H9 (cell line): ENCODE measurements around the gene CCDC154. TPM values are rescaled to one million over a fixed set of nuclear protein-coding genes. Genes with fewer than 3 reads are reported as not detected.

Experiments used
- DNase-seq: peaks from one replicate; pipeline ENCODE4 v3.0.0-alpha.2; 2017
- H2AFZ ChIP-seq: one replicate; pipeline ENCODE4 v1.6.1; 2013; ENCODE audit warnings: mild to moderate bottlenecking, low read length, control low read depth, moderate library complexity
- H2AK5ac ChIP-seq: 2 replicates; pipeline ENCODE4 v1.6.1; 2013; ENCODE audit warnings: low read length, control low read depth, mixed read lengths; ENCODE audit not compliant: insufficient read length
- H2BK120ac ChIP-seq: one replicate; pipeline ENCODE4 v1.6.1; 2013; ENCODE audit warnings: low read depth, mild to moderate bottlenecking, low read length, control low read depth, inconsistent platforms; ENCODE audit not compliant: poor library complexity, severe bottlenecking
- H2BK12ac ChIP-seq: 2 replicates; pipeline ENCODE4 v1.6.1; 2013; ENCODE audit warnings: low read length, control low read depth, mixed read lengths, low read depth; ENCODE audit not compliant: insufficient read length
- H2BK15ac ChIP-seq: 2 replicates; pipeline ENCODE4 v1.6.1; 2013; ENCODE audit warnings: low read depth, low read length, control low read depth
- H2BK20ac ChIP-seq: one replicate; pipeline ENCODE4 v1.6.1; 2013; ENCODE audit warnings: low read depth, mild to moderate bottlenecking, low read length, control low read depth, inconsistent platforms; ENCODE audit not compliant: poor library complexity, severe bottlenecking
- H2BK5ac ChIP-seq: 2 replicates; pipeline ENCODE4 v1.6.1; 2013; ENCODE audit warnings: low read length, control low read depth, mixed read lengths; ENCODE audit not compliant: insufficient read length
- H3K14ac ChIP-seq: 2 replicates; pipeline ENCODE4 v1.6.1; 2013; ENCODE audit warnings: low read length, control low read depth; ENCODE audit not compliant: insufficient read depth
- H3K18ac ChIP-seq: 2 replicates; pipeline ENCODE4 v1.6.1; 2013; ENCODE audit warnings: low read depth, mild to moderate bottlenecking, mixed read lengths, low read length, control low read depth; ENCODE audit not compliant: insufficient read length
- H3K23ac ChIP-seq: 2 replicates; pipeline ENCODE4 v1.6.1; 2013; ENCODE audit warnings: low read length, control low read depth, mixed read lengths, low read depth; ENCODE audit not compliant: insufficient read length
- H3K23me2 ChIP-seq: 2 replicates; pipeline ENCODE4 v1.6.1; 2013; ENCODE audit warnings: low read depth, mild to moderate bottlenecking, mixed read lengths, low read length, control low read depth; ENCODE audit not compliant: insufficient read length, poor library complexity, severe bottlenecking
- H3K27ac ChIP-seq: 2 replicates; pipeline ENCODE4 v1.5.1; 2013; ENCODE audit warnings: low read length, control low read depth, mixed read lengths, low read depth; ENCODE audit not compliant: insufficient read length
- H3K27me3 ChIP-seq: 2 replicates; pipeline ENCODE4 v1.6.1; 2013; ENCODE audit warnings: low read length, control low read depth, inconsistent platforms; ENCODE audit not compliant: insufficient read depth
- H3K4ac ChIP-seq: 2 replicates; pipeline ENCODE4 v1.6.1; 2013; ENCODE audit warnings: low read depth, mild to moderate bottlenecking, control low read depth, inconsistent platforms, low read length, moderate library complexity
- H3K4me1 ChIP-seq: 2 replicates; pipeline ENCODE4 v1.6.1; 2013; ENCODE audit warnings: low read length, control low read depth, inconsistent platforms; ENCODE audit not compliant: insufficient read depth
- H3K4me2 ChIP-seq: 2 replicates; pipeline ENCODE4 v1.6.1; 2013; ENCODE audit warnings: low read length, control low read depth, mixed read lengths; ENCODE audit not compliant: insufficient read length, insufficient read depth
- H3K56ac ChIP-seq: 2 replicates; pipeline ENCODE4 v1.6.1; 2013; ENCODE audit warnings: low read depth, mild to moderate bottlenecking, mixed read lengths, low read length, control low read depth; ENCODE audit not compliant: insufficient read length
- H3K79me1 ChIP-seq: 2 replicates; pipeline ENCODE4 v1.6.1; 2013; ENCODE audit warnings: low read depth, mild to moderate bottlenecking, moderate library complexity, low read length, control low read depth, inconsistent platforms; ENCODE audit not compliant: insufficient read depth, poor library complexity, severe bottlenecking
- H3K79me2 ChIP-seq: 2 replicates; pipeline ENCODE4 v1.6.1; 2013; ENCODE audit warnings: low read length, control low read depth, inconsistent platforms; ENCODE audit not compliant: insufficient read depth
- H3K9ac ChIP-seq: 2 replicates; pipeline ENCODE4 v1.6.1; 2013; ENCODE audit warnings: low read length, control low read depth, mixed read lengths; ENCODE audit not compliant: insufficient read length; ENCODE audit errors: extremely low read depth
- H3K9me3 ChIP-seq: one replicate; pipeline ENCODE4 v1.6.1; 2013; ENCODE audit warnings: low read depth, low read length, inconsistent platforms; ENCODE audit not compliant: control insufficient read depth
- H3T11ph ChIP-seq: one replicate; pipeline ENCODE4 v1.6.1; 2013; ENCODE audit warnings: mild to moderate bottlenecking, low read length, control low read depth, inconsistent platforms
- H4K20me1 ChIP-seq: one replicate; pipeline ENCODE4 v1.6.1; 2013; ENCODE audit not compliant: control insufficient read depth, insufficient read length, insufficient read depth
- H4K5ac ChIP-seq: 2 replicates; pipeline ENCODE4 v1.6.1; 2013; ENCODE audit warnings: low read depth, mild to moderate bottlenecking, mixed read lengths, low read length, control low read depth; ENCODE audit not compliant: insufficient read length
- H4K8ac ChIP-seq: replicated peaks from 2 replicates; pipeline ENCODE4 v1.6.1; 2013; ENCODE audit warnings: low read length, control low read depth, mixed read lengths, low read depth; ENCODE audit not compliant: insufficient read length
- H4K91ac ChIP-seq: 2 replicates; pipeline ENCODE4 v1.6.1; 2013; ENCODE audit warnings: low read depth, mild to moderate bottlenecking, moderate library complexity, mixed read lengths, low read length, control low read depth; ENCODE audit not compliant: insufficient read length
- H3K27ac Mint-ChIP-seq, 3 experiments: 2 replicates in 2 of 3; 3 replicates in 1 of 3; pipeline ENCODE4 v1.8.0; 2020 to 2021; ENCODE audit warnings: mixed read lengths in 3 of 3, mild to moderate bottlenecking in 1 of 3, moderate library complexity in 1 of 3
- H3K27me3 Mint-ChIP-seq: 2 replicates; pipeline ENCODE4 v1.8.0; 2021; ENCODE audit warnings: low read depth, mild to moderate bottlenecking, moderate library complexity, mixed read lengths
- H3K36me3 Mint-ChIP-seq, 3 experiments: 2 replicates in 2 of 3; 3 replicates in 1 of 3; pipeline ENCODE4 v1.8.0; 2020 to 2021; ENCODE audit warnings: low read depth in 3 of 3, mixed read lengths in 3 of 3; ENCODE audit not compliant: insufficient read depth in 1 of 3
- H3K4me1 Mint-ChIP-seq, 2 experiments: 2 replicates each; pipeline ENCODE4 v1.8.0; 2020; ENCODE audit warnings: mixed read lengths in 2 of 2
- H3K4me3 Mint-ChIP-seq, 2 experiments: 2 replicates in 1 of 2; 3 replicates in 1 of 2; pipeline ENCODE4 v1.8.0; 2020 to 2021; ENCODE audit warnings: mild to moderate bottlenecking in 2 of 2, mixed read lengths in 2 of 2, moderate library complexity in 1 of 2
- H3K9me3 Mint-ChIP-seq, 2 experiments: 2 replicates in 1 of 2; 3 replicates in 1 of 2; pipeline ENCODE4 v1.8.0; 2020; ENCODE audit warnings: mild to moderate bottlenecking in 2 of 2, mixed read lengths in 2 of 2, moderate library complexity in 1 of 2
- CTCF ChIP-seq: fragments of 200-600 bp; sonication (generic); conservative IDR thresholded peaks from 3 replicates; pipeline ENCODE4 v1.8.0; 2021; ENCODE audit warnings: antibody characterized with exemption, mild to moderate bottlenecking
- WGBS: extraction: QIAGEN DNeasy Blood & Tissue Kit; methylation state at CpG from one replicate; pipeline ENCODE4 v1.1.7; 2013; ENCODE audit warnings: missing lambda C conversion rate, low lambda C conversion rate, mixed read lengths; ENCODE audit not compliant: insufficient read length; ENCODE audit errors: extremely low coverage; 5-methylcytosine and 5-hydroxymethylcytosine counted together
- total RNA-seq: library from RNA; stranded (reverse); gene quantifications from 2 replicates; pipeline ENCODE4 v1.2.1, GENCODE V29; 2021

CCDC154 gene
- total RNA-seq, 1 experiment from 2014 or later: 1.3 TPM

GRCh38 chr16:1491327-1491726 is 47.0 kb upstream of the CCDC154 start:
- Histone ChIP-seq H3K9ac (no peak overlapping the region), H4K91ac (no peak overlapping the region), H3K79me2 (no peaks in the 10 kb centered on the region; the same call in 1 of the 2 replicates), H2BK15ac (no peak overlapping the region), H2BK20ac (no peak overlapping the region), H3K14ac (no peak overlapping the region), H3K23me2 (peaks cover 3% of the 10 kb centered on the region), H3K9me3 (no peaks in the 10 kb centered on the region), H3K4ac (no peak overlapping the region), H2AK5ac (no peak overlapping the region), H3K56ac (no peak overlapping the region), H4K20me1 (no peaks in the 10 kb centered on the region), H3K18ac (no peak overlapping the region), H3K4me1 (no peaks in the 10 kb centered on the region; the same call in 1 of the 2 replicates), H3T11ph (no peak overlapping the region), H3K4me2 (no peak overlapping the region), H3K79me1 (no peaks in the 10 kb centered on the region), H2BK120ac (no peak overlapping the region), H4K8ac (no peak overlapping the region), H2BK12ac (no peak overlapping the region), H4K5ac (no peak overlapping the region), H3K27me3 (no peaks in the 10 kb centered on the region), H3K23ac (no peak overlapping the region), H2AFZ (no peak overlapping the region), H2BK5ac (no peak overlapping the region), H3K27ac (no peak overlapping the region)
- Mint-ChIP-seq H3K27ac (no peak overlapping the region), H3K27me3 (peaks cover 6% of the 10 kb centered on the region), H3K9me3 (no peaks in the 10 kb centered on the region), H3K36me3 (peaks cover 3 to 13% (median 12%) of the 10 kb centered on the region in 3 experiments; a peak in 5 of 7 replicates), H3K4me3 (no peak overlapping the region; a peak in 1 of 5 replicates), H3K4me1 (peaks cover 4 to 12% of the 10 kb centered on the region in 2 experiments)
- TF ChIP-seq CTCF: no peak
- no CpG with 5 or more reads among the region's 12 CpGs for WGBS
- DNase-seq: no peak
